ENCODE data around the gene DDX31. TPM values are rescaled to one million over a fixed set of nuclear protein-coding genes. Genes with fewer than 3 reads are reported as not detected.

The DDX31 gene
- total RNA-seq, 4 donors from 2014 or later, result 27.6 to 38.7 (median 31.8) TPM

DNA sequence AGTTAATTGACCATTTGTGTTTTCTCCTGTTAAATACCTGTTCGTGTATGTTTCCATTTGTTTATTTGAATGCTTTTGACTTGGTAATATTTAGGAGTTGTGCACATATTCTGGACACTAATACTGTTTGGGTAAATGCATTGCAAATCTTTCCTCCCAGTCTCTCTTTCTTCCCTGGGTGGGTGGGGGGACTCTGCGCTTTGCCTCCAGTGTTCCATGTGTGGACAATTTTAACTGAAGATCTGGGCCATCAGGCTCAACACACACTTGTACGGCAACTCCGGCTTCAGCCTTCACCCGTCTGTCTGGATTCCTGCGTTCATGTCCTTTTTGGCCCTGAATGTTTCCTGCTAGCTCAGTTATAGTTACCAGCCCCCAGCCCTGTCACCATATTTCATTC lies 40.5 kb upstream of the DDX31 start:
- WGBS, 2 donors, result 85 to 92% methylated on average over 6 of the region's 6 CpGs
- Histone ChIP-seq H3K4me1 (no peaks in the 10 kb centered on the region), H3K36me3 (no peaks in the 10 kb centered on the region), H3K4me3 (no peak overlapping the region), H3K9me3 (no peaks in the 10 kb centered on the region), H3K27ac (no peak overlapping the region), H3K27me3 (no peaks in the 10 kb centered on the region)
- TF ChIP-seq POLR2A (IDR thresholded peaks at IDR 0.05) (no peak), EP300 (IDR thresholded peaks at IDR 0.05) (no peak)
- TF ChIP-seq, protein P1, sequence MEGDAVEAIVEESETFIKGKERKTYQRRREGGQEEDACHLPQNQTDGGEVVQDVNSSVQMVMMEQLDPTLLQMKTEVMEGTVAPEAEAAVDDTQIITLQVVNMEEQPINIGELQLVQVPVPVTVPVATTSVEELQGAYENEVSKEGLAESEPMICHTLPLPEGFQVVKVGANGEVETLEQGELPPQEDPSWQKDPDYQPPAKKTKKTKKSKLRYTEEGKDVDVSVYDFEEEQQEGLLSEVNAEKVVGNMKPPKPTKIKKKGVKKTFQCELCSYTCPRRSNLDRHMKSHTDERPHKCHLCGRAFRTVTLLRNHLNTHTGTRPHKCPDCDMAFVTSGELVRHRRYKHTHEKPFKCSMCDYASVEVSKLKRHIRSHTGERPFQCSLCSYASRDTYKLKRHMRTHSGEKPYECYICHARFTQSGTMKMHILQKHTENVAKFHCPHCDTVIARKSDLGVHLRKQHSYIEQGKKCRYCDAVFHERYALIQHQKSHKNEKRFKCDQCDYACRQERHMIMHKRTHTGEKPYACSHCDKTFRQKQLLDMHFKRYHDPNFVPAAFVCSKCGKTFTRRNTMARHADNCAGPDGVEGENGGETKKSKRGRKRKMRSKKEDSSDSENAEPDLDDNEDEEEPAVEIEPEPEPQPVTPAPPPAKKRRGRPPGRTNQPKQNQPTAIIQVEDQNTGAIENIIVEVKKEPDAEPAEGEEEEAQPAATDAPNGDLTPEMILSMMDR (IDR thresholded peaks at IDR 0.05), result no peak
- DNase-seq (ENCODE audit: low spot score in 2 of 2), result no peak

DNA sequence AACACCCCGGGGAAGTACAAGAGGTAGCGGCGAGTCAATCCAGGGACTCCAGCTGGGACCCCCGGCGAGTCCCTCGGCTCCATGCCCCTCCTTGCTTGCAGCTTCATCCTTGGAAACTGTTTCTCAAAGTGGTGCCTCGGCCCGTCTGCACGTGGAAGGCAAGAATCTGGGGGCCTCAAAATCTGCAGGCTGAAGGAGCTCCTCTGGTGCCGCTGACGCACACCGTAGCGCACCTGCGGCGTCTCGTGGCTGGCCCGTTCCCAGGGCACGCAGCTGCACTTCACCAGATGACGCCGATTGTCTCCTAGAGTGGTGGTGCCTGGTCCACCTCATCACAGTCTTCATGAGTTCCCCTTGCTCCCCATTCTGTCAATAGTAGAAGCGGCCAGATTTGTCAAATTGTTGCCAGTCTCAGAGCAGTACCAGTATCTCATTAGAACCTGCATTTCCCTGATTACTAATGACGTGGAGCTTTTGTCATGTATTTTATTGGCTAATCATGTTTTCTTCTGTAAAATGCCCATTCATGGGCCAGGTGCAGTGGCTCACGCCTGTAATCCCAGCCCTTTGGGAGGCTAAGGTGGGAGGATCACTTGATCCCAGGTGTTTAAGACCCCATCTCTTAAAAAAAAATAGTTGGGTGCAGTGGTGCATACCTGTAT lies 39.1 kb upstream of the DDX31 start:
- WGBS, 2 donors, result 88 to 90% methylated on average over 17 to 23 of the region's 23 CpGs

DNA sequence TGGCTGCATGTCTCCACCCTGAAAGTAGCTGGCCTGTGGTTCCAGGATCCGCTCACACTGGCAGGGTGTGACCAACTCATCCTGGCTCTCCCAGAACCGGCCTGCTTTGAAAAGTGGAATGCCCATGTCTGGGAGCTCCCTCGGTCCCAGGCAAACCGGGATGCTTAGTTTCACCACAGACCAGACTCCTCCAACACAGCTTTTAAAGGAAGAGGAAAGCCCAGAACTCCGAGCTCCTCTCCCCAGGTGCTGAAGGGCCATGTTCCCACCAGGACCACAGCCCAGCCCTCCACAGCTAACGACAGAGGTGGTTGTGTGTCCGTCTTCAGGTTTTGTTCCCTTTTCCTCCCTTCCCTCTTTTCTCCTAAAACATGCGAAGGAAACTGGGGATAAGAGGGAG lies 38.5 kb upstream of the DDX31 start:
- DNase-seq (ENCODE audit: low spot score in 2 of 2), result no peak
- TF ChIP-seq, protein P1 (IDR thresholded peaks at IDR 0.05), result no peak
- TF ChIP-seq POLR2A (IDR thresholded peaks at IDR 0.05), result no peak
- TF ChIP-seq EP300 (IDR thresholded peaks at IDR 0.05), result no peak
- 78 to 88% methylated on average over 8 of the region's 8 CpGs for WGBS, 2 donors

More for the DNA sequence above, 39.1 kb upstream of the DDX31 start:
- no peaks in the 10 kb centered on the region for H3K4me1 ChIP-seq
- no peak overlapping the region for H3K27ac ChIP-seq
- no peak overlapping the region for H3K4me3 ChIP-seq
- H3K27me3 ChIP-seq, result no peaks in the 10 kb centered on the region
- DNase-seq (ENCODE audit: low spot score in 2 of 2), result no peak
- H3K9me3 ChIP-seq, result no peaks in the 10 kb centered on the region
- no peaks in the 10 kb centered on the region for H3K36me3 ChIP-seq
- TF ChIP-seq, protein P1 (IDR thresholded peaks at IDR 0.05), result no peak
- no peak for TF ChIP-seq EP300 (IDR thresholded peaks at IDR 0.05)
- no peak for TF ChIP-seq POLR2A (IDR thresholded peaks at IDR 0.05)

DNA sequence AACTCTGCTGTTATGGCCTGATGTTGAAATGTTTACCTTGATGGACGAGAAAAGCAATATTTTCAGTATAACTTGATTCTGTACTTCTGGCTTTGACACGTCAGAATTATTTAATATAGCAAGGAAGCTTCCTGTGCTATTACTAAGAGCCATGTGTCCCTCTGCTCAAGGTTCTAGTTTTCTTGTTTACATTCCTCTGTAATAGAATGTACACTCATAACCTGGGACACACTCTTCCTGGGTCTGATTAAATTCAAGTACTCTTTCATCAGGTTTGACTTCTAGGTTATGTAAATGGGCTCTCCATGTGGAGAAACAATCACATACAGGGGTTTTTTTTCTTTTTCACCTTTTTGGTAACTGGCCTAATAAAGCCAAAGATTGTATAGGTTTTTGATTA lies 33.6 kb upstream of the DDX31 start:
- WGBS, 2 donors, result 71 to 79% methylated on average over 2 of the region's 2 CpGs
- TF ChIP-seq POLR2A (IDR thresholded peaks at IDR 0.05) (no peak), EP300 (IDR thresholded peaks at IDR 0.05) (no peak)
- TF ChIP-seq, protein P1 (IDR thresholded peaks at IDR 0.05), result no peak
- H3K27ac ChIP-seq, result no peak overlapping the region
- no peak overlapping the region for H3K4me3 ChIP-seq
- H3K36me3 ChIP-seq, result no peaks in the 10 kb centered on the region
- peaks cover 0 to 5% (median 0%) of the 10 kb centered on the region in 4 donors for H3K4me1 ChIP-seq
- peaks cover 0 to 8% of the 10 kb centered on the region in 2 donors for H3K27me3 ChIP-seq
- DNase-seq (ENCODE audit: low spot score in 2 of 2), result no peak
- H3K9me3 ChIP-seq, result peaks cover 0 to 4% (median 0%) of the 10 kb centered on the region in 4 donors

More for the DNA sequence above, 38.5 kb upstream of the DDX31 start:
- H3K4me3 ChIP-seq, result no peak overlapping the region
- no peaks in the 10 kb centered on the region for H3K9me3 ChIP-seq
- H3K27ac ChIP-seq, result no peak overlapping the region
- no peaks in the 10 kb centered on the region for H3K36me3 ChIP-seq
- peaks cover 0 to 5% of the 10 kb centered on the region in 2 donors for H3K27me3 ChIP-seq
- H3K4me1 ChIP-seq, result no peaks in the 10 kb centered on the region

DNA sequence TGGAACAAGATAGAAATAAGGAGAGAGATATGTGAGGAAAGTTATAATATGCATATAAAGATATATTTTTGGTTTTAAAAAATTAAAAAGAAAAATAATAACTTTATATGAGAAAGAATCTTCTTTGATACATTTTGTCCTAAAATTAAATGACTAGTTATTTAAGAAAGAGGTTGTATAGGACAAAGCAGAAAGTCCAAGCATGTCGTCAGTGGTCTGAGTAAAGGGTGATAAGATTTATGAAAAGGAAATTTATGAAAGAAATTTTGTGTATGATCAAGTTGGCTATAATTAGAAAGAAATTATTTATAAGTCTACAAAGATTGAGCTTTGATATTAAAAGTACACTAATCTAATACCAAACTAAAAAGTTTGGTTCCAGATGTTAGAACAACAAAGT lies 32.5 kb upstream of the DDX31 start:
- Histone ChIP-seq H3K4me1 (peaks cover 0 to 5% (median 0%) of the 10 kb centered on the region in 4 donors), H3K9me3 (peaks cover 0 to 14% (median 2%) of the 10 kb centered on the region in 4 donors), H3K4me3 (no peak overlapping the region), H3K27ac (no peak overlapping the region), H3K36me3 (no peaks in the 10 kb centered on the region), H3K27me3 (peaks cover 0 to 8% of the 10 kb centered on the region in 2 donors)
- DNase-seq (ENCODE audit: low spot score in 2 of 2), result no peak
- 47 to 50% methylated on average over 1 of the region's 1 CpG for WGBS, 2 donors
- TF ChIP-seq EP300 (IDR thresholded peaks at IDR 0.05) (no peak), POLR2A (IDR thresholded peaks at IDR 0.05) (no peak)
- TF ChIP-seq, protein P1 (IDR thresholded peaks at IDR 0.05), result no peak
